ENCODE data around the gene NOS3.

Gene NOS3

DNA sequence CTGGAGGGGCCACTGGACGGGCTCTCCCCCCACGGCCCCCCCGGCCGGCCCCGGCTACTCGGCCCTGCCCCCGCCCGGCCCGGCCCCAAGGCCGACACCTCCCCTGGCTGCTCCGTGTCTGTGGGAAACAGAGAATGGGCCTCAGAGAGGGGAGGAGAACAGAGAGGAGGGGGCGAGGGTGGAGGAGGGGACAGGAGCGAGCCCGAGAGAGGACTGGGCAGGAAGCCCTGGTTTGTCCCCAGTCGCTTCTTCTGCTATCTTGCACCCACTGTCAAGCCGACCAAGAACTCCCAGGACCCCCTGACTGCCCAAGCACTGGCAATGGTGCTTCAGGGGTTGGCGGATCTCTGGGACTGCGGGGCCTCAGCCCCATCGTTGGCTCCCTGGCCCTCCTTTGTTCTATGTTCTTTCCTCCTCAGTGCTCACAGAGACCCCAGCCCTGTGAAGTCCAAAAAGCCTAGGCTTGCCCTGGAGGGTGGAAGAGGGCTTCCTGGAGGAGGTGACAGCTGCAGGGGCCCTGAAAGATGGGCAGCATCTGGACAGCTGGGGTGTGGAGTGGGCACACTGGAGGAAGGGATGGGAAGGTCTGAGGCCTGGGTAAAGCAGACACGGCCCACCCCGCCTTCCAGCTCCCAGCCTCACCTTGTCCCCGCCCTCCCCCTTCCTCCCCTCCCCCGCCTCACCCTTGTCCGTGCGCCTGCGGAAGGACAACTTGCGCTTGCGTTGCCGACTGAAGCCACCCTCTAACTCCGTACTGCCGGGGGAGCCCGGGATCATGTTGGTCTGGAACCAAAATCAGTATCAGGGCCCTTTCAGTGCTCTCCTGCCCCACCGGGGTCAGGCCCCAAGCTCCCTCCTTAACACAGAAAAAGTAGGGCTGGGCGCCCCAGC, 42.8 kb upstream of the NOS3 start:
- TF ChIP-seq, protein P1, sequence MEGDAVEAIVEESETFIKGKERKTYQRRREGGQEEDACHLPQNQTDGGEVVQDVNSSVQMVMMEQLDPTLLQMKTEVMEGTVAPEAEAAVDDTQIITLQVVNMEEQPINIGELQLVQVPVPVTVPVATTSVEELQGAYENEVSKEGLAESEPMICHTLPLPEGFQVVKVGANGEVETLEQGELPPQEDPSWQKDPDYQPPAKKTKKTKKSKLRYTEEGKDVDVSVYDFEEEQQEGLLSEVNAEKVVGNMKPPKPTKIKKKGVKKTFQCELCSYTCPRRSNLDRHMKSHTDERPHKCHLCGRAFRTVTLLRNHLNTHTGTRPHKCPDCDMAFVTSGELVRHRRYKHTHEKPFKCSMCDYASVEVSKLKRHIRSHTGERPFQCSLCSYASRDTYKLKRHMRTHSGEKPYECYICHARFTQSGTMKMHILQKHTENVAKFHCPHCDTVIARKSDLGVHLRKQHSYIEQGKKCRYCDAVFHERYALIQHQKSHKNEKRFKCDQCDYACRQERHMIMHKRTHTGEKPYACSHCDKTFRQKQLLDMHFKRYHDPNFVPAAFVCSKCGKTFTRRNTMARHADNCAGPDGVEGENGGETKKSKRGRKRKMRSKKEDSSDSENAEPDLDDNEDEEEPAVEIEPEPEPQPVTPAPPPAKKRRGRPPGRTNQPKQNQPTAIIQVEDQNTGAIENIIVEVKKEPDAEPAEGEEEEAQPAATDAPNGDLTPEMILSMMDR (IDR thresholded peaks at IDR 0.05; ENCODE audit: low read depth, low read length, missing control alignments) = no peak
- in situ Hi-C loops (cut with HindIII; ENCODE audit: low sequenced_read_pairs) = no loop called here
- no peak for DNase-seq (ENCODE audit: low read depth)
- no peak overlapping the region for H3K4me3 ChIP-seq (ENCODE audit: low read depth, low read length)

DNA sequence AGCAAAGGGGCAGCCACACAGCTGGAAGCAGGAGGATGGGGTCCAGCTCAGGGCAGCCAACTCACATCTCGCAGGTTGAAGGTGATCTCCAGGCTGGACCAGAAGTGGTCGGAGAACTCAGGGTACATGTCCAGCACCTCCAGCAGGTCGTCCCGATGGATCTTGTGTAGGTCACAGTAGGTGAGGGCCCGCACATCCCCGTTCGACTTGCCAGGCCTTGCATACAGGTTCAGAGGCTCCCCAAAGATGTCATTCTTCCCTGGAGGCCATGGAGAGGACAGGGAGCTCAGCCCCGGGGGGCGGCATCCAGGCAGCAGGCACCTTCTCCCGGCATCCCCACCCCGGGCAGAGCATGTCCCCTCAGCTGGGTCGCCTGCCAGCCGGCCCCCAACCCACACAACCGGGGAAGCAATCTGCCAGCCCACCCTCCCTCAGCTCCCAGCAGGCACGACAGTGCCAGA, 42.0 kb upstream of the NOS3 start:
- in situ Hi-C loops (cut with HindIII; ENCODE audit: low sequenced_read_pairs) = no loop called here
- TF ChIP-seq, protein P1 (IDR thresholded peaks at IDR 0.05; ENCODE audit: low read depth, low read length, missing control alignments) = no peak
- DNase-seq (ENCODE audit: low read depth) = no peak
- no peak overlapping the region for H3K4me3 ChIP-seq (ENCODE audit: low read depth, low read length)

DNA sequence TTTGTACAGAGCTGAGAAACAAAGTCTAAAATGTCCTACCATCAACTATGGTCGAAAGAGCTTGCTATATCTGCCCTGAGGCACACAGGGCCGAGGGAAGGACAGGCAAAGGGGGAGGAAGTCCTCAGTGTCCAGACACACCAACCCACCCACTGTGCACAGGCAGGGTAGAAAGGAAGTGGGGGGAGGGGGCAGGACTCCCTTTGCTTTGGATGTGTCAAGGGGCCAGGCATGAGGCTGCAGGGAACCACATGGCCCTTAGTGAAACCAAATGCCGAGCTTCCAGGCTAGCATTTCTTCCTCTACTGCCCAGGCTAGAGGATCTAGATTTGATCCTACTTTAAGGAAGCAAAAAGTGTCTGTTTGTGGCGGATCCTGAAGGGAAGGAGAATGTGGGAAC, 41.3 kb upstream of the NOS3 start:
- no peak for DNase-seq (ENCODE audit: low read depth)
- TF ChIP-seq, protein P1 (IDR thresholded peaks at IDR 0.05; ENCODE audit: low read depth, low read length, missing control alignments) = no peak
- in situ Hi-C loops (cut with HindIII; ENCODE audit: low sequenced_read_pairs) = no loop called here
- H3K4me3 ChIP-seq (ENCODE audit: low read depth, low read length) = no peak overlapping the region

DNA sequence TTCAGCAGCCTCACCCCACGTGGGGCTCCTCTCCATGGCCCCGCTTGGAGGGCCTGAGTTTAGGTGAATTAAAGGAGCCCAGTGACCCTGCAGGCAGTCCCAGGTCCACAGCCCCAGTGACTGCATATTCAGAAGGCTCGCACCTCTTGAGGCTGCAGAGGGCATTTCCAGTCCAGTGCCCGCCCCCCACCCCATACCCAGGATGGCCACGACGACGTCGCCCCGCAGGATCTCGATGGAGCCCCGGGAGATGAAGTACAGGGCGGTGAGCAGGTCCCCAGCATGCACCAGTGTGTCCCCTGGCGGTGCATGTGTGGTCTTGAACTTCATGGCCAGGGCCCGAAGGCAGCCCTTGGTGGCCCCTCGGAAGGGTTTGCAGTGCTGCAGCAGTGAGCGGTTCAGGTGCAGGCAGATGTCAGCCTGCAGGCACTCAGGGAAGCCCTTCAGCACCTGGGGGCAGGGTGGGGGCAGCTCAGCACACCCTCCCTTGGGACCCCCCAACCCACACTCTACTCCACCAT, 40.8 kb upstream of the NOS3 start:
- in situ Hi-C loops (cut with HindIII; ENCODE audit: low sequenced_read_pairs) = no loop called here

DNA sequence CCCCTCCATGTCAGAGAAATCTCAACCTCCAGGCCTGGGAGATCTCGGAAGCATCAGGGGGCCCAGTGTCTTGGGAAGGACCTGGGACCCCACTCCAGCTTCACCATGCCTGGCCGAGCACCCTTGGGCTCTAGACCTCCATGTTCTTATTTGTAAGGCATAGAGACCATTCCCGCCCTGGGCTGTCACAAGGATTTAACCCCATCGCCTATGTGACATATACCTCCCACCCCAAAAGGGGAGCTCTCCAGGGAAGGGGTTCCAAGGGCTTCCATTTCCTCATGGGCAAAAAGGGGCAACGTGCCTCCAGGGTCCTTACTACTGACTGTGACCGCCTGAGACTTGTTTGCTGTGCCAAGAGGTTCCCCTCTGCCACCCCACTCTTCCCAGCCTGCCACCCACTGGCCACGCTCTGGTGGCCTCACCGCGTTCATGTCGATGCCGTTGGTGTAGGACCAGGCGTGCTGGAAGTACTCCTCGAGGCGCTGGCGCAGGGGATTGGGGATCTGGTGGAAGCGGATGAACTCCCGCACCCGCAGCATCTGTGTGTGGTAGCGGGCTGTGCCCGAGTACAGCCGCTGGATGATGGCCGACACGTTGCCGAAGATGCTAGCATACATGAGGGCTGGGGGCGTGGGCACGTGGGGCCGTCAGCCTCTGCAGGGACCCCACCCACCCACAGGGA, 40.2 kb upstream of the NOS3 start:
- DNase-seq (ENCODE audit: low read depth) = no peak
- in situ Hi-C loops (cut with HindIII; ENCODE audit: low sequenced_read_pairs) = no loop called here
- TF ChIP-seq, protein P1 (IDR thresholded peaks at IDR 0.05; ENCODE audit: low read depth, low read length, missing control alignments) = no peak
- H3K4me3 ChIP-seq (ENCODE audit: low read depth, low read length) = no peak overlapping the region

More for the DNA sequence above, 40.8 kb upstream of the NOS3 start:
- no peak for DNase-seq (ENCODE audit: low read depth)
- no peak overlapping the region for H3K4me3 ChIP-seq (ENCODE audit: low read depth, low read length)
- TF ChIP-seq, protein P1 (IDR thresholded peaks at IDR 0.05; ENCODE audit: low read depth, low read length, missing control alignments) = no peak

DNA sequence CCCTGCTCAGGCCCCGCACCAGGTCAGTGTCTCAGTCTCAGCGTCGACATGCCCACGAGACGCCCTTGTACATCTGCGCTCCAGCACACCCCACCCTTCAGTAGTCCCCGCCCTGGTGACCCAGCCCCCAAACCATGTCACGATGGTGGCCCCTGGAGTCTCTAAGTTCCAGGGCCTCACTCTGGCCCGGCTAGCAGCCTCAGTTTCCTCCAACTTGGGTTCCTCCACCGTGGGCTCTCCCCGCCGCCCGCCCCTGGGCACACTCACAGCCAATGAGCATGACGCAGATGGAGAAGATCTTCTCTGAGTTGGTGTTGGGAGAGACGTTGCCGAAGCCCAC, 39.7 kb upstream of the NOS3 start:
- no peak for DNase-seq (ENCODE audit: low read depth)
- no peak overlapping the region for H3K4me3 ChIP-seq (ENCODE audit: low read depth, low read length)
- in situ Hi-C loops (cut with HindIII; ENCODE audit: low sequenced_read_pairs) = no loop called here
- TF ChIP-seq, protein P1 (IDR thresholded peaks at IDR 0.05; ENCODE audit: low read depth, low read length, missing control alignments) = no peak
